ENCODE results near the gene ATXN2.

ATXN2 gene

DNA sequence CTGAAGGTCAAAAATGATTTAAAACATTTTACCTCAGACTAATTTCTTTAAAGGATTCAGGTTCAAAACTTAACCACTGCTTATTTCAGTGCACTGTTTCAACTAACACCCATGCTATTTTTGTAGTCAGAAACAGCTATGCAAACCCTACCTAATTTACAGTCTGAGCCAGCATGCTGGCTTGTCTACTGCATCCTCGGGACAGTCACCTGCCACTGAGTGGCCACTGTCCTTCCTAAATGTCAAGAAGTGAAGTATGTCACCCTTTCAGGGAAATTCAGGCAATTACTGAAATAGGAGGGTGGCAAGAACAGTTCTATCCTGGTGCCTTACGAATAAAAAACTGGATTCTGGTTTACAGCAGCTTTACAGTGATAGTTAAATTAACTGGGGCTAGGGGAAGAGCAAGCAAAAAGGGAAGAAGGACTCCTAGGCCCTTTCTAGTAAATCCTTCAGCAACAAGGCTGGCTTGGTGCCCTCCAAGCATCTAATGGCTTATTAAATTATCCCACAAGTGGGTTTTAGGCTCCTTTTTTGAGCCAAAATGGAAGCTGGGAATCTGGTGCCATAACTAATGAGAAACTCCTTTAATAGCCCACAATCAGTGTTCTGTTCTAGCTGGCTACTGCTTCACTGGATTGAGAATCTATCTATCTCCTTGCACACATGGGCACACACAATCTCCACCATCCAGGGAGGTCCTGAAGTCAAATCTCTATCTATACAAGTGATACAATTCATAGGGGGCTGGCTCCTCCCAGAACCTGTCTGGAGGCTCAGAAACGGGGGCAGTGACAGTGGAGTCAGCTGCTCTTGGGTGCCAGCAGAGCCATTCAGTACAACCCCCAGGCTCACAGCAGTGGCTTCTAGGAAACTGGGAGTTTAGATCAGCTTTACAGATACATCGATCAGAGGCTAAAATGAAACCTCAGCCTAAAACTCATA, 150.0 kb downstream of the ATXN2 start:
- DNase-seq: no peak

DNA sequence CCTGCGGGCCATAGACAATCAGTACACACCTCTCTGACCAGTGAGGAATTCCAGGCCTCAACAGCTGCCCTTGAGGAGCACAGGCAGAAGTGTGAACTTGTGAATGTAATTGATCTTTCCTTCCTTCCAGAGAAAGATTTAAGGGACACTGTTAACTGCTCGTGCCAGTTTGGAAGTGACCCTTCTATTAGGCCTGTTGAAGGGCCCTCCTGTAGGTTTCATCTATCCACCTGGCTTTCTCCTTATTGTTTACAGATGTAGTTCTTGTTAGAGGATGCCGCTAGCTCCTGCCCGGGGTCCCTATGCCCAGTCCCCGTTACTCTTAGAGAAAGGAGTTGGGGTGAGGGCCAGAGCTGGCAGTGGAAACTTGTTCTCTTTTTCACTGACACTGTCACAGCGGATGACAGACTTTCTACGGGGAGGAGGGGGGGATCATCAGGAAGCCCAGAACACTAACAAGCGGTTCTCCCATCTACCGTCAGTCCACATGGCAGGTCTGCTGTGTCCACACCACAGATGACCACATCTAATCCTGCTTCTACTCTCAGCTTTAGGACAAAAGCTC, 150.8 kb downstream of the ATXN2 start:
- no peak for DNase-seq

DNA sequence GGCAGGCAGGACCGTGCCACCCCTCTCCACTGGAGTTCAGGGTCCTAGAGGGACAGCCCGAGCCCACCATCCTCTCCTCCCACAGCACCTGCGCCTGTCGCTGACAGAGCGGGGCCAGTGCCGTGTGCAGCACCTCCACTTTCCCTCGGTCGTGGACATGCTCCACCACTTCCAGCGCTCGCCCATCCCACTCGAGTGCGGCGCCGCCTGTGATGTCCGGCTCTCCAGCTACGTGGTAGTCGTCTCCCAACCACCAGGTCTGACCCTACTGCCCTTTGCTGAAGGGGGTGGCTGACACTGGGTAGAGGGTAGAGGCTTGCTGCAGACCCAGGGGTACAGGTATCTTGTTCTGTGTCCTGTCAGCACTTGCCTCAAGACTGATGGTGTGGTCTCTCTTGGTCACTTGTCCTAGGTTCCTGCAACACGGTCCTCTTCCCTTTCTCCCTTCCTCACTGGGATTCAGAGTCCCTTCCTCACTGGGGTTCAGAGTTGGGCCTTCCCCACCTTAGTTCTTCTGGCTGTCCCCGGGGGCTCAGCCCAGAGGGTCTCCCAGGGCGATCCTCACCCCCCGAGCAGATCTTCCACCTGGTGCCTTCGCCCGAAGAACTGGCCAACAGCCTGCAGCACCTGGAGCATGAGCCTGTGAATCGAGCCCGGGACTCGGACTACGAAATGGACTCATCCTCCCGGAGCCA, 151.4 kb downstream of the ATXN2 start:
- no peak for DNase-seq

- no peak for DNase-seq
These were observed 152.2 kb downstream of the ATXN2 start for GRCh38 chr12:111446631-111447570.

GRCh38 chr12:111445726-111446581, 153.2 kb downstream of the ATXN2 start:
- DNase-seq: no peak

GRCh38 chr12:111444925-111445725, 154.0 kb downstream of the ATXN2 start:
- DNase-seq: no peak

DNA sequence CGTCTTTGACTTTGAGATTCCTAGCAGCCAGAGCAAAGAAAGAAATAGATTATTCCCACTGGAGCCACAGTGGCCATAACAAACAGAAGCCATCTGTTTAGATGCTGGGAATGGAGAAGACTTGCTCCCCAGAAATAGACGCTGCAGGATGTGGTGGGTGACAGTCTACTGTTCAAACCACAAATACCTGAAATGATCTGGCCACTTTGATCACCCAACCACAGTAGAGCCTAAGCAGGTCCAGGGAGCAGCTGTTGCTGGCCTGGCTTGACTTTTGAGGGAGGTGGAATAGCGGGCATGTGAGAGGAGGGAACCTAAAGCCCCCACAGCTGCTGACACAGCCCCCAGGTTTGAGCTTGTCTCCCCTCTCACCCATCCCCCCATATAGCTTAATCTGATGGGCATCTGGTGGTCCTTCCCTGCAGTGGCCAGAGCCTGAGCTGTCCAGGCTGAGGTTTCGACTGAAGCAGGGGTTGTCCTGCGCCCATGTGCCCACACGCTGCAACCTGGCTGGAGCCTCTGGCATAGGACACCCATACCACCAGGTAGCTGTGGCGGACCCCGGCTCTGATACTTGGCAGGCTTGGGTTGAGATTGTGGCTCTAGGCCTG, 154.7 kb downstream of the ATXN2 start:
- DNase-seq: no peak

DNA sequence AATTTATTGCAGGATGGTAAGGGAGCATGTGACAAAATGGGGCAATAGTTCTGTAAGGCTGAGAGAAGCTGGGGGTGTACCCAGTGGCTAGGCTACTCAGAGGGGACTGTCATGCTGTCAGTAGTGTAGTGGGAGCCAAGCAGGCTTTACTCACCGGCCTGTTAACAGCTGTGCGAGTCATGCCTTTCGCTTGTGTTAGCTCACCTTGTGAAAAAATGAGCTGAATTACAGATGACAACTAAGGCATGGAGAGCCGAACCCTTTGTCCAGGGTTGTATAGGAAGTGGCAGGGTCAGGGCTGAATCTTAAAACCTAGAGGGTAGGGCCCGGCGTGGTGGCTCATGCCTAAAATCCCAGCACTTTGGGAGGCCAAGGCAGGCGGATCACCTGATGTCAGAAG, 155.5 kb downstream of the ATXN2 start:
- DNase-seq: no peak

DNA sequence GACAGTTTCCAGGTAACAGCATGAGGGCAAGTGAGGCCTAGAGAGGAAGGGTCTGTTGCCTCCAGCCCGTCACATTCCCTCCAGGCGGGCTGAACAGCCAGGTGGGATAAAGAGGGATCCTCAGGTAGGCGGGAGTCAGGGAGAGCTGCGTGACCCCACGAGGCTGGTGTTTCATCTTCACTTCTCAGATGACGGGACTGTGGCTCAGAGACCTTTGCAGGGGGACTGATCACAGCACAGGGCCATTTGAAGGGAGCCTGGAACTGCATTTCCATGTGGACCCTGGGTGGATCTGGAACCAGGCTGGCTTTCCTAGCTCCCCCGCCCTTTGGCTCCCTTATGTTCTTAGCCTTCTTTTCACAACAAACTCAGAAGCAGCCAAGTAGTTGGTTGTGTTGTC, 156.0 kb downstream of the ATXN2 start:
- no peak for DNase-seq

DNA sequence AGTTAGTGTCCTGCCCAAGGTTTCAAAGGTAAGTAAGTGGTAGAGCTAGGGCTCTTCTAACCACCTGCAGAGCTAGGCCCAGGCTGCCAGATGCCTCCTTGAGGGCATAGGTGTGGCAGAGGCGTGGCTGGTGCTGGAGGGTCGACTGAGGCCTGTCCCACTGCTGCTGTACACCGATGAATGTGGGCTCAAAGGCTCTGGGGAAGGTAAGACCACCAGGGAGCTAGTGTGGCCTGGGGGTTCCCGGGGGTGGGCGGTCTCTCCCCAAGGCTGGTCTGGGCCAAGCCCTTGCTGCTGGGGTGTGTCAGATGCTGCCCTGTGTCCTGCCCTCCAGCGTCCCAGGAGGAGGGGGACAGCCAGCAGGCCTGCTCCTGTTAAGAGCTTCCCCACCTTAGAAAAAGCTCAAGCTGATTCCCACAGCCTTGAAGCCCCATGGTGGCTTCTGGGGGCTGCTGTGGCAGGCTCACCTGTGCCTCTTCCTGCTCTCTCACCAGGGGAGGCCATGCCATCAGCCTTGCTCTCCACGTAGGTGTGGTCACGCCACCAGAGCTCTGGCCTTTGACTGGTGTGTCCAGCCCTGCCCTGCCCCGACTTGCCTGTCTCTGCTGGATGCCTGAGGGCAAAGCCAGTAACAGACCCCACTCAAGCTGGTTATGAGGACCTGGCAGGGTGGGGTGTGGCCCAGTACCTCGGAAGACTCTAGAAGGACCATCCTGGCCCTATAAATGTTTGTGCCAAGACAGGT, 156.6 kb downstream of the ATXN2 start:
- no peak for DNase-seq

DNA sequence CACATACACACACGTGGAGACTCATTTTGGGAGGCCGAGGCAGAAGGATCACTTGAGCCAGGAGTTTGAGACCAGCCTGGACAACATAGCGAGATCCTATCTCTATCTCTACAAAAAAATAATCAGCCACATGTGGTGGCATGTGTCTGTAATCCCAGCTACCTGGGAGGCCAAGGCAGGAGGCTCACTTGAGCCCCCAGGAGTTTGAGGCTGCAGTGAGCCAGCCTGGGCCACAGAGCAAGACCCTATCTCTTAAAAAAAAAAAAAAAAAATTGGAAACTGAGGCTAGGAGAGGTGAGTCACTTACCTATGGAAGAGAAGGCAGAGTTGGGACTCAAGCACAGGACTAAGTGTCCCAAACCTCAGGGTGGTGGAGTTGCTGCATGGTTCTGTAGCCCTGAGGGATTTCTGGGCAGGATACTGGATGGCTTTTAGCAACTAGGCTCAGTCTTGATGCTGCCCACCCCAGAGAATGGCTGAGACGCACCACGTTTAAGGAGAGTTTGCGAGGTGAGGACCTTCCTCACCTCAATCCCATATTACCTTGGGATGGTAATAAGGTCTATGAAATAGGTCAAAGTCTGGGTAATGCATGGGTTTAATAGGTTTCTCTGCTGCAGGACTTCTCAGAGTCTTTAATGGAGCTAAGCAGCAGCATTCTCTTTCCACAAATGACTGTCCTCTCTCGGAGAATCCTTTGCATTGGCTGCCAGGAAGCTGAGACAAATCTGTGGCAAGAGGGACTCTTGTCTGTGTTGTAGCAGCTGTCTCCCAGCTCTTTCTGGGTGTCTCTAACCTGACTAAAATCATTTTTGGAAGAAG, 157.8 kb downstream of the ATXN2 start:
- DNase-seq: no peak

- no peak for DNase-seq
These were observed 158.5 kb downstream of the ATXN2 start for GRCh38 chr12:111440631-111441030.

- no peak for DNase-seq
These were observed 159.0 kb downstream of the ATXN2 start for GRCh38 chr12:111440152-111440551.

- DNase-seq: no peak
These were observed 159.4 kb downstream of the ATXN2 start for GRCh38 chr12:111439657-111440151.

GRCh38 chr12:111438481-111438880, 160.6 kb downstream of the ATXN2 start:
- peak; percentile 67 for DNase-seq

DNA sequence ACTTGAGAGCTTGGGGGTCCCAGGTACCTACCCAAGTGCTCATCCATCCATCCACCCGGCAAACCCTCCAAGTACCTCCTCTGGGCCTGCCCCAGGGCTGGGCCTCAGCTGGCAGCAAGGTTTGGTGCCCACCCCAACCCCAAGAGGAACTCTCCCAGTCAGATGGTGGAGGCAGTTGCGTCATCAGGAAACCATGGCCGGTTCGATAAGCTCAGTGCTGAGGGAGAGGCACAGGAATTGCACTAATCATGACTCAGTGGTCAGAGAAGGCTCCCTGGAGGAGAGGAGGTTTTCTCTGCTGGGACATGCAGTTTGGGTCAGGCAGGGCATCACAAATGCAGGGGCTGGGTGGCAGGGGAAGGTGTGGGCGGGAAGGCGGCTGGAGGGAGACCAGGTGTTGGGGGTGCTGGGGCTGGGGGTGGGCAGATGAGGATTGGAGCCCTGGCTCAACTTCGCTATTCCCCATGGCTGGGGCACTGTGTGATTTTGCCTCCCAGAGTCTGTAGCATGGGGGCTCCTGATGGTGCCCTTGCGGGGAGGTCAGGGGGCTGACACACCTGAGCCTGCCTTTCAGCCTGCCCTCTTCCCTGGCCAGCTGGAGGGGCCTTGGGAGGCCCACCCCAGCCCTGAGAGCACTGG, 161.2 kb downstream of the ATXN2 start:
- DNase-seq: no peak

GRCh38 chr12:111436811-111437210, 162.3 kb downstream of the ATXN2 start:
- no peak for DNase-seq

DNA sequence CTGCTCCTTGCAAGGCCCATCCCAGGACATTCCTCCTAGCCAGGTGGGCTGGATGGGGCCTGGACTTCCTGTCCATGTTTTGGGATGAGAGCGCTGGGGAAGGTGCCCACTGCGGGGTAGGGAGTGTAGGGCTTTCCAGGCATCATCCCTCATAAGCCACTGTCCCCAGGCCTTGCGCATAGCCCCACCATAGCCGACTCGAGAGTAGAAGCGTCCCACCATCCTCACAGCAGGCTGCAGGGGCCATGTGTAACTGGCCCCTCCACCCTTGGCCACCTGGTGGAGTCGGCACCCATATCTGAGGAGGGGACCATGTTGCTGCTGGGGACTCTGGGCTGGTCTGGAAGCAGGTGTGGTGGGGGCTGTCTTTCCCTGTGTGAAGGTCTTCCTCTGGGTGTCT, 162.8 kb downstream of the ATXN2 start:
- DNase-seq: no peak

All from DMS79 treated with DMSO at 0.1 percent for 48 hours (cell line).